H9 (cell line): ENCODE results near the gene BMPER. TPM values are rescaled to one million over a fixed set of nuclear protein-coding genes. Genes with fewer than 3 reads are reported as not detected.

Experiments used
- DNase-seq: peaks from one replicate; pipeline ENCODE4 v3.0.0-alpha.2; 2017
- H2AFZ ChIP-seq: one replicate; pipeline ENCODE4 v1.6.1; 2013; ENCODE audit warnings: mild to moderate bottlenecking, low read length, control low read depth, moderate library complexity
- H2AK5ac ChIP-seq: 2 replicates; pipeline ENCODE4 v1.6.1; 2013; ENCODE audit warnings: low read length, control low read depth, mixed read lengths; ENCODE audit not compliant: insufficient read length
- H2BK120ac ChIP-seq: one replicate; pipeline ENCODE4 v1.6.1; 2013; ENCODE audit warnings: low read depth, mild to moderate bottlenecking, low read length, control low read depth, inconsistent platforms; ENCODE audit not compliant: poor library complexity, severe bottlenecking
- H2BK12ac ChIP-seq: 2 replicates; pipeline ENCODE4 v1.6.1; 2013; ENCODE audit warnings: low read length, control low read depth, mixed read lengths, low read depth; ENCODE audit not compliant: insufficient read length
- H2BK15ac ChIP-seq: 2 replicates; pipeline ENCODE4 v1.6.1; 2013; ENCODE audit warnings: low read depth, low read length, control low read depth
- H2BK20ac ChIP-seq: one replicate; pipeline ENCODE4 v1.6.1; 2013; ENCODE audit warnings: low read depth, mild to moderate bottlenecking, low read length, control low read depth, inconsistent platforms; ENCODE audit not compliant: poor library complexity, severe bottlenecking
- H2BK5ac ChIP-seq: 2 replicates; pipeline ENCODE4 v1.6.1; 2013; ENCODE audit warnings: low read length, control low read depth, mixed read lengths; ENCODE audit not compliant: insufficient read length
- H3K14ac ChIP-seq: 2 replicates; pipeline ENCODE4 v1.6.1; 2013; ENCODE audit warnings: low read length, control low read depth; ENCODE audit not compliant: insufficient read depth
- H3K18ac ChIP-seq: 2 replicates; pipeline ENCODE4 v1.6.1; 2013; ENCODE audit warnings: low read depth, mild to moderate bottlenecking, mixed read lengths, low read length, control low read depth; ENCODE audit not compliant: insufficient read length
- H3K23ac ChIP-seq: 2 replicates; pipeline ENCODE4 v1.6.1; 2013; ENCODE audit warnings: low read length, control low read depth, mixed read lengths, low read depth; ENCODE audit not compliant: insufficient read length
- H3K23me2 ChIP-seq: 2 replicates; pipeline ENCODE4 v1.6.1; 2013; ENCODE audit warnings: low read depth, mild to moderate bottlenecking, mixed read lengths, low read length, control low read depth; ENCODE audit not compliant: insufficient read length, poor library complexity, severe bottlenecking
- H3K27ac ChIP-seq: 2 replicates; pipeline ENCODE4 v1.5.1; 2013; ENCODE audit warnings: low read length, control low read depth, mixed read lengths, low read depth; ENCODE audit not compliant: insufficient read length
- H3K27me3 ChIP-seq: 2 replicates; pipeline ENCODE4 v1.6.1; 2013; ENCODE audit warnings: low read length, control low read depth, inconsistent platforms; ENCODE audit not compliant: insufficient read depth
- H3K4ac ChIP-seq: 2 replicates; pipeline ENCODE4 v1.6.1; 2013; ENCODE audit warnings: low read depth, mild to moderate bottlenecking, control low read depth, inconsistent platforms, low read length, moderate library complexity
- H3K4me1 ChIP-seq: 2 replicates; pipeline ENCODE4 v1.6.1; 2013; ENCODE audit warnings: low read length, control low read depth, inconsistent platforms; ENCODE audit not compliant: insufficient read depth
- H3K4me2 ChIP-seq: 2 replicates; pipeline ENCODE4 v1.6.1; 2013; ENCODE audit warnings: low read length, control low read depth, mixed read lengths; ENCODE audit not compliant: insufficient read length, insufficient read depth
- H3K56ac ChIP-seq: 2 replicates; pipeline ENCODE4 v1.6.1; 2013; ENCODE audit warnings: low read depth, mild to moderate bottlenecking, mixed read lengths, low read length, control low read depth; ENCODE audit not compliant: insufficient read length
- H3K79me1 ChIP-seq: 2 replicates; pipeline ENCODE4 v1.6.1; 2013; ENCODE audit warnings: low read depth, mild to moderate bottlenecking, moderate library complexity, low read length, control low read depth, inconsistent platforms; ENCODE audit not compliant: insufficient read depth, poor library complexity, severe bottlenecking
- H3K79me2 ChIP-seq: 2 replicates; pipeline ENCODE4 v1.6.1; 2013; ENCODE audit warnings: low read length, control low read depth, inconsistent platforms; ENCODE audit not compliant: insufficient read depth
- H3K9ac ChIP-seq: 2 replicates; pipeline ENCODE4 v1.6.1; 2013; ENCODE audit warnings: low read length, control low read depth, mixed read lengths; ENCODE audit not compliant: insufficient read length; ENCODE audit errors: extremely low read depth
- H3K9me3 ChIP-seq: one replicate; pipeline ENCODE4 v1.6.1; 2013; ENCODE audit warnings: low read depth, low read length, inconsistent platforms; ENCODE audit not compliant: control insufficient read depth
- H3T11ph ChIP-seq: one replicate; pipeline ENCODE4 v1.6.1; 2013; ENCODE audit warnings: mild to moderate bottlenecking, low read length, control low read depth, inconsistent platforms
- H4K20me1 ChIP-seq: one replicate; pipeline ENCODE4 v1.6.1; 2013; ENCODE audit not compliant: control insufficient read depth, insufficient read length, insufficient read depth
- H4K5ac ChIP-seq: 2 replicates; pipeline ENCODE4 v1.6.1; 2013; ENCODE audit warnings: low read depth, mild to moderate bottlenecking, mixed read lengths, low read length, control low read depth; ENCODE audit not compliant: insufficient read length
- H4K8ac ChIP-seq: replicated peaks from 2 replicates; pipeline ENCODE4 v1.6.1; 2013; ENCODE audit warnings: low read length, control low read depth, mixed read lengths, low read depth; ENCODE audit not compliant: insufficient read length
- H4K91ac ChIP-seq: 2 replicates; pipeline ENCODE4 v1.6.1; 2013; ENCODE audit warnings: low read depth, mild to moderate bottlenecking, moderate library complexity, mixed read lengths, low read length, control low read depth; ENCODE audit not compliant: insufficient read length
- H3K27ac Mint-ChIP-seq, 3 experiments: 2 replicates in 2 of 3; 3 replicates in 1 of 3; pipeline ENCODE4 v1.8.0; 2020 to 2021; ENCODE audit warnings: mixed read lengths in 3 of 3, mild to moderate bottlenecking in 1 of 3, moderate library complexity in 1 of 3
- H3K27me3 Mint-ChIP-seq: 2 replicates; pipeline ENCODE4 v1.8.0; 2021; ENCODE audit warnings: low read depth, mild to moderate bottlenecking, moderate library complexity, mixed read lengths
- H3K36me3 Mint-ChIP-seq, 3 experiments: 2 replicates in 2 of 3; 3 replicates in 1 of 3; pipeline ENCODE4 v1.8.0; 2020 to 2021; ENCODE audit warnings: low read depth in 3 of 3, mixed read lengths in 3 of 3; ENCODE audit not compliant: insufficient read depth in 1 of 3
- H3K4me1 Mint-ChIP-seq, 2 experiments: 2 replicates each; pipeline ENCODE4 v1.8.0; 2020; ENCODE audit warnings: mixed read lengths in 2 of 2
- H3K4me3 Mint-ChIP-seq, 2 experiments: 2 replicates in 1 of 2; 3 replicates in 1 of 2; pipeline ENCODE4 v1.8.0; 2020 to 2021; ENCODE audit warnings: mild to moderate bottlenecking in 2 of 2, mixed read lengths in 2 of 2, moderate library complexity in 1 of 2
- H3K9me3 Mint-ChIP-seq, 2 experiments: 2 replicates in 1 of 2; 3 replicates in 1 of 2; pipeline ENCODE4 v1.8.0; 2020; ENCODE audit warnings: mild to moderate bottlenecking in 2 of 2, mixed read lengths in 2 of 2, moderate library complexity in 1 of 2
- WGBS: extraction: QIAGEN DNeasy Blood & Tissue Kit; methylation state at CpG from one replicate; pipeline ENCODE4 v1.1.7; 2013; ENCODE audit warnings: missing lambda C conversion rate, low lambda C conversion rate, mixed read lengths; ENCODE audit not compliant: insufficient read length; ENCODE audit errors: extremely low coverage; 5-methylcytosine and 5-hydroxymethylcytosine counted together
- total RNA-seq: library from RNA; stranded (reverse); gene quantifications from 2 replicates; pipeline ENCODE4 v1.2.1, GENCODE V29; 2021
- TF ChIP-seq, protein P1 (sequence below): fragments of 200-600 bp; sonication (generic); conservative IDR thresholded peaks from 3 replicates; pipeline ENCODE4 v1.8.0; 2021; ENCODE audit warnings: antibody characterized with exemption, mild to moderate bottlenecking

The BMPER gene
- total RNA-seq, 1 experiment from 2014 or later = 0.20 TPM

GRCh38 chr7:33902746-33903145, 2.6 kb upstream of the BMPER start:
- no peak overlapping the region for H2BK12ac ChIP-seq
- no peak overlapping the region for H3K27ac ChIP-seq
- no peak overlapping the region for H4K91ac ChIP-seq
- Mint-ChIP-seq H3K4me1 (peaks cover 32 to 42% of the 10 kb centered on the region in 2 experiments), H3K27ac (no peak overlapping the region), H3K36me3 (no peaks in the 10 kb centered on the region), H3K27me3 (peaks cover 69% of the 10 kb centered on the region), H3K4me3 (peak overlapping the region in 1 of 2 experiments; percentile 20; a peak in 1 of 5 replicates), H3K9me3 (no peaks in the 10 kb centered on the region; a peak in 1 of 5 replicates)
- no peak overlapping the region for H4K8ac ChIP-seq
- no peak overlapping the region for H2BK5ac ChIP-seq
- no peak for DNase-seq
- H4K20me1 ChIP-seq = no peaks in the 10 kb centered on the region
- H3K9ac ChIP-seq = no peak overlapping the region
- no peak overlapping the region for H2BK20ac ChIP-seq
- no peak overlapping the region for H2BK15ac ChIP-seq
- H3K4ac ChIP-seq = no peak overlapping the region
- no peak overlapping the region for H3K23ac ChIP-seq
- no peak overlapping the region for H2AK5ac ChIP-seq
- no peak overlapping the region for H3K18ac ChIP-seq
- peaks cover 12% of the 10 kb centered on the region for H3K27me3 ChIP-seq
- H3K23me2 ChIP-seq = peaks cover 21% of the 10 kb centered on the region
- H3K14ac ChIP-seq = no peak overlapping the region
- H3K9me3 ChIP-seq = no peaks in the 10 kb centered on the region
- no peak overlapping the region for H2AFZ ChIP-seq
- no peak overlapping the region for H3T11ph ChIP-seq
- H3K4me2 ChIP-seq = no peak overlapping the region
- WGBS = no CpG with 5 or more reads among the region's 4 CpGs
- H3K56ac ChIP-seq = no peak overlapping the region
- TF ChIP-seq, protein P1, sequence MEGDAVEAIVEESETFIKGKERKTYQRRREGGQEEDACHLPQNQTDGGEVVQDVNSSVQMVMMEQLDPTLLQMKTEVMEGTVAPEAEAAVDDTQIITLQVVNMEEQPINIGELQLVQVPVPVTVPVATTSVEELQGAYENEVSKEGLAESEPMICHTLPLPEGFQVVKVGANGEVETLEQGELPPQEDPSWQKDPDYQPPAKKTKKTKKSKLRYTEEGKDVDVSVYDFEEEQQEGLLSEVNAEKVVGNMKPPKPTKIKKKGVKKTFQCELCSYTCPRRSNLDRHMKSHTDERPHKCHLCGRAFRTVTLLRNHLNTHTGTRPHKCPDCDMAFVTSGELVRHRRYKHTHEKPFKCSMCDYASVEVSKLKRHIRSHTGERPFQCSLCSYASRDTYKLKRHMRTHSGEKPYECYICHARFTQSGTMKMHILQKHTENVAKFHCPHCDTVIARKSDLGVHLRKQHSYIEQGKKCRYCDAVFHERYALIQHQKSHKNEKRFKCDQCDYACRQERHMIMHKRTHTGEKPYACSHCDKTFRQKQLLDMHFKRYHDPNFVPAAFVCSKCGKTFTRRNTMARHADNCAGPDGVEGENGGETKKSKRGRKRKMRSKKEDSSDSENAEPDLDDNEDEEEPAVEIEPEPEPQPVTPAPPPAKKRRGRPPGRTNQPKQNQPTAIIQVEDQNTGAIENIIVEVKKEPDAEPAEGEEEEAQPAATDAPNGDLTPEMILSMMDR = no peak
- no peaks in the 10 kb centered on the region for H3K79me1 ChIP-seq
- H2BK120ac ChIP-seq = no peak overlapping the region
- H3K4me1 ChIP-seq = peaks cover 3% of the 10 kb centered on the region
- no peaks in the 10 kb centered on the region for H3K79me2 ChIP-seq
- no peak overlapping the region for H4K5ac ChIP-seq
